Mesothelial cell of epicardium (in vitro differentiated cells): ENCODE measurements around the gene MUTYH. TPM values are rescaled to one million over a fixed set of nuclear protein-coding genes. Genes with fewer than 3 reads are reported as not detected.

Experiments
- DNase-seq, 2 experiments: peaks; one replicate each; pipeline ENCODE4 v3.0.0; 2021; ENCODE audit warnings: low spot score in 2 of 2; ENCODE audit not compliant: unreplicated experiment in 2 of 2
- H3K27ac Mint-ChIP-seq: 2 replicates; pipeline ENCODE4 v1.8.0; 2021; ENCODE audit warnings: mixed read lengths
- H3K27me3 Mint-ChIP-seq: 2 replicates; pipeline ENCODE4 v1.8.0; 2021; ENCODE audit warnings: low read depth, mixed read lengths
- H3K36me3 Mint-ChIP-seq: 2 replicates; pipeline ENCODE4 v1.8.0; 2021; ENCODE audit warnings: mixed read lengths
- H3K4me1 Mint-ChIP-seq: 2 replicates; pipeline ENCODE4 v1.8.0; 2021; ENCODE audit warnings: mixed read lengths
- H3K4me3 Mint-ChIP-seq: 2 replicates; pipeline ENCODE4 v1.8.0; 2021; ENCODE audit warnings: mild to moderate bottlenecking, moderate library complexity, mixed read lengths
- H3K9me3 Mint-ChIP-seq: 2 replicates; pipeline ENCODE4 v1.8.0; 2021; ENCODE audit warnings: mixed read lengths
- CTCF ChIP-seq: fragments of 200-600 bp; sonication (generic); IDR thresholded peaks from one replicate; pipeline ENCODE4 v1.5.0; 2021; ENCODE audit warnings: antibody characterized with exemption; ENCODE audit not compliant: unreplicated experiment
- total RNA-seq: library from RNA; stranded (reverse); gene quantifications from 3 replicates; pipeline ENCODE4 v1.2.1, GENCODE V29; 2021

The MUTYH gene
- total RNA-seq, 1 donor from 2014 or later = 43.0 TPM

GRCh38 chr1:45331436-45332345 is 8.5 kb downstream of the MUTYH start:
- Mint-ChIP-seq H3K27me3 (no peaks in the 10 kb centered on the region), H3K4me3 (no peak overlapping the region), H3K27ac (no peak overlapping the region), H3K36me3 (peaks cover 7% of the 10 kb centered on the region), H3K9me3 (no peaks in the 10 kb centered on the region), H3K4me1 (peaks cover 16% of the 10 kb centered on the region)
- no peak for TF ChIP-seq CTCF
- no peak for DNase-seq

GRCh38 chr1:45329445-45329844 is 10.8 kb downstream of the MUTYH start:
- no peak for DNase-seq

GRCh38 chr1:45328680-45329079 is 11.6 kb downstream of the MUTYH start:
- Mint-ChIP-seq H3K4me1 (peaks cover 22% of the 10 kb centered on the region), H3K36me3 (peaks cover 7% of the 10 kb centered on the region), H3K9me3 (no peaks in the 10 kb centered on the region), H3K27me3 (no peaks in the 10 kb centered on the region), H3K4me3 (no peak overlapping the region), H3K27ac (no peak overlapping the region)
- TF ChIP-seq CTCF = no peak
- no peak for DNase-seq

More at GRCh38 chr1:45329445-45329844, 10.8 kb downstream of the MUTYH start:
- TF ChIP-seq CTCF = no peak
- Mint-ChIP-seq H3K9me3 (no peaks in the 10 kb centered on the region), H3K4me3 (no peak overlapping the region), H3K27me3 (no peaks in the 10 kb centered on the region), H3K27ac (no peak overlapping the region), H3K4me1 (peaks cover 22% of the 10 kb centered on the region), H3K36me3 (peaks cover 7% of the 10 kb centered on the region)

GRCh38 chr1:45327644-45328515 is 12.4 kb downstream of the MUTYH start:
- no peak for DNase-seq
- H3K4me3 Mint-ChIP-seq = peak overlapping the region; percentile 50
- no peaks in the 10 kb centered on the region for H3K9me3 Mint-ChIP-seq
- H3K36me3 Mint-ChIP-seq = peaks cover 7% of the 10 kb centered on the region
- peaks cover 22% of the 10 kb centered on the region for H3K4me1 Mint-ChIP-seq
- TF ChIP-seq CTCF = no peak
- H3K27ac Mint-ChIP-seq = no peak overlapping the region
- no peaks in the 10 kb centered on the region for H3K27me3 Mint-ChIP-seq

GRCh38 chr1:45326627-45327623 is 13.3 kb downstream of the MUTYH start, which contains the start of gene HPDL:
HPDL (plus strand) TSS chr1:45326895; CDS start chr1:45327149, 254 bp downstream.
- DNase-seq = peak; percentile 40 to 52
- Mint-ChIP-seq H3K4me1 (peaks cover 22% of the 10 kb centered on the region), H3K27me3 (no peaks in the 10 kb centered on the region), H3K27ac (peak within 1 kb of the TSS; percentile 47), H3K36me3 (peaks cover 7% of the 10 kb centered on the region), H3K4me3 (peak within 1 kb of the TSS; percentile 72), H3K9me3 (no peaks in the 10 kb centered on the region)
- no peak for TF ChIP-seq CTCF
